HCT116 (cell line): ENCODE results near the gene CBX7. TPM values are rescaled to one million over a fixed set of nuclear protein-coding genes. Genes with fewer than 3 reads are reported as not detected.
A peak's percentile ranks its signal among the peaks of the same experiment; 100 is the strongest.

ENCODE experiments used
- ATAC-seq: fragments of 200-7000 bp; cut with Tn5 transposase; 2 replicates; pipeline ENCODE4 v1.9.1; 2020; ENCODE audit warnings: mild to moderate bottlenecking, moderate library complexity
- BruUV-seq: library from RNA; stranded (reverse); fragments of 400-500 nt; replicated peaks from 2 replicates; lab custom pipeline; 2021; lab: Mats Ljungman, UMichigan
- CTCF ChIA-PET: fragments of 300-600 bp; sonication (Branson Sonifier 250); formaldehyde crosslinking; loops from one replicate; lab custom pipeline; 2021; ENCODE audit warnings: antibody characterized with exemption; lab: Charles Lee
- POLR2A ChIA-PET: fragments of 300-600, 350-600 bp; sonication (Branson Sonifier 250); formaldehyde crosslinking; loops from one replicate; lab custom pipeline; 2021; ENCODE audit warnings: antibody characterized with exemption; lab: Charles Lee
- RAD21 ChIA-PET, 2 experiments: fragments of 300-600 bp; sonication (Branson Sonifier 250); formaldehyde crosslinking; loops; one replicate each; lab custom pipeline; 2023; ENCODE audit warnings: low total read pairs in 2 of 2; ENCODE audit not compliant: uncharacterized antibody in 2 of 2, unreplicated experiment in 2 of 2, low non-redundant PET in 1 of 2; lab: Charles Lee
- DNase-seq: peaks from one replicate; pipeline ENCODE4 v3.0.0-alpha.2; 2010; ENCODE audit warnings: low read depth, low spot score
- H2AFZ ChIP-seq: fragments of 200-600 bp; shearing (Covaris generic), sonication (generic); 2 replicates; pipeline ENCODE4 v1.6.1; 2017; ENCODE audit warnings: low read depth, mixed run types, mixed read lengths, antibody characterized with exemption, low read length; ENCODE audit not compliant: poor library complexity, severe bottlenecking
- H3K27ac ChIP-seq: 2 replicates; pipeline ENCODE4 v1.5.1; 2012; ENCODE audit warnings: low read depth, low read length
- H3K27me3 ChIP-seq: fragments of 200-600 bp; sonication (generic); 2 replicates; pipeline ENCODE4 v1.6.1; 2016; ENCODE audit warnings: mixed run types, low read length, mixed read lengths; ENCODE audit not compliant: insufficient read depth
- H3K36me3 ChIP-seq, 2 experiments: fragments of 200-500 bp in 1 of 2; fragments of 200-600 bp in 1 of 2; sonication (Bioruptor generic) in 1 of 2; sonication (generic) in 1 of 2; 2 replicates each; pipeline versions ENCODE4 v1.5.1 to v1.6.1; 2014 to 2016; ENCODE audit warnings: low read length in 2 of 2, inconsistent platforms in 1 of 2, mixed read lengths in 1 of 2, mixed run types in 1 of 2; ENCODE audit not compliant: insufficient read depth in 2 of 2, control insufficient read depth in 1 of 2
- H3K4me1 ChIP-seq, 2 experiments: fragments of 200-600 bp in 1 of 2; sonication (generic) in 1 of 2; 2 replicates each; pipeline versions ENCODE4 v1.5.1 to v1.6.1; 2012 to 2017; ENCODE audit warnings: low read length in 2 of 2, inconsistent platforms in 1 of 2, mild to moderate bottlenecking in 1 of 2, mixed read lengths in 1 of 2, mixed run types in 1 of 2, moderate library complexity in 1 of 2; ENCODE audit not compliant: insufficient read depth in 2 of 2, control insufficient read depth in 1 of 2
- H3K4me2 ChIP-seq: fragments of 200-600 bp; sonication (generic); 2 replicates; pipeline ENCODE4 v1.6.1; 2017; ENCODE audit warnings: mixed run types, low read length, mixed read lengths
- H3K4me3 ChIP-seq, 2 experiments: fragments of 200-600 bp in 1 of 2; sonication (generic) in 1 of 2; replicated peaks in 1 of 2; 2 replicates each; pipeline ENCODE4 v1.5.1; 2011 to 2016; ENCODE audit warnings: low read length in 2 of 2, control low read depth in 1 of 2, low read depth in 1 of 2, mild to moderate bottlenecking in 1 of 2, mixed read lengths in 1 of 2, mixed run types in 1 of 2
- H3K79me2 ChIP-seq: fragments of 200-600 bp; sonication (generic); 2 replicates; pipeline ENCODE4 v1.6.1; 2017; ENCODE audit warnings: mild to moderate bottlenecking, mixed run types, low read length, moderate library complexity, mixed read lengths; ENCODE audit not compliant: insufficient read depth
- H3K9ac ChIP-seq: fragments of 200-600 bp; sonication (generic); 2 replicates; pipeline ENCODE4 v1.6.1; 2016; ENCODE audit warnings: low read length, mixed read lengths
- H3K9me2 ChIP-seq: fragments of 200-600 bp; sonication (generic), shearing (Covaris generic); 2 replicates; pipeline ENCODE4 v1.6.1; 2017; ENCODE audit warnings: mixed run types, mild to moderate bottlenecking, moderate library complexity; ENCODE audit not compliant: insufficient read depth
- H3K9me3 ChIP-seq, 2 experiments: fragments of 200-500 bp in 1 of 2; fragments of 200-600 bp in 1 of 2; sonication (Bioruptor generic) in 1 of 2; sonication (generic) in 1 of 2; 2 replicates each; pipeline ENCODE4 v1.6.1; 2014 to 2017; ENCODE audit warnings: low read length in 2 of 2, mixed read lengths in 2 of 2, inconsistent platforms in 1 of 2, low read depth in 1 of 2, mild to moderate bottlenecking in 1 of 2, mixed run types in 1 of 2, moderate library complexity in 1 of 2; ENCODE audit not compliant: control insufficient read depth in 1 of 2, insufficient read depth in 1 of 2
- H4K20me1 ChIP-seq: fragments of 200-600 bp; sonication (generic), shearing (Covaris generic); 2 replicates; pipeline ENCODE4 v1.6.1; 2017; ENCODE audit warnings: mixed run types, mild to moderate bottlenecking, moderate library complexity; ENCODE audit not compliant: insufficient read depth
- CEBPB ChIP-seq: IDR thresholded peaks from 2 replicates; pipeline ENCODE4 v1.6.1; 2012; ENCODE audit warnings: low read depth
- EZH2phosphoT487 ChIP-seq: fragments of 200-600 bp; IDR thresholded peaks from 2 replicates; pipeline ENCODE4 v1.6.1; 2018; ENCODE audit warnings: antibody characterized with exemption, borderline replicate concordance
- POLR2AphosphoS5 ChIP-seq: IDR thresholded peaks from 2 replicates; pipeline ENCODE4 v1.6.1; 2011; ENCODE audit warnings: mild to moderate bottlenecking, low read depth, low read length, moderate library complexity
- SP1 ChIP-seq: IDR thresholded peaks from 2 replicates; pipeline ENCODE4 v1.6.1; 2012; ENCODE audit warnings: low read depth
- ZBTB33 ChIP-seq: IDR thresholded peaks from 2 replicates; pipeline ENCODE4 v1.6.1; 2011; ENCODE audit warnings: mild to moderate bottlenecking, low read length, moderate library complexity; ENCODE audit not compliant: insufficient replicate concordance; ENCODE audit errors: extremely low read depth
- intact Hi-C: fragments of 100-400 bp; cut with micrococcal nuclease; formaldehyde crosslinking; loops from 2 replicates; pipeline ENCODE4 v1.10.0; 2022
- total RNA-seq: library from RNA; stranded (reverse); gene quantifications from one replicate; pipeline ENCODE4 v1.2.1, GENCODE V29; 2021; ENCODE audit not compliant: unreplicated experiment

The CBX7 gene
- total RNA-seq, 1 experiment from 2014 or later = 20.1 TPM

GRCh38 chr22:39087881-39088684 lies 64.4 kb downstream of the CBX7 start:
- peak; percentile 82 for ATAC-seq
- H3K79me2 ChIP-seq = no peaks in the 10 kb centered on the region
- no peak for DNase-seq
- no peak overlapping the region for H2AFZ ChIP-seq
- TF ChIP-seq ZBTB33 = no peak
- TF ChIP-seq CEBPB = no peak
- TF ChIP-seq POLR2AphosphoS5 = no peak
- intact Hi-C loops = no loop called here
- no peaks in the 10 kb centered on the region for H3K27me3 ChIP-seq
- CTCF ChIA-PET = no interaction called here
- POLR2A ChIA-PET = no interaction called here
- no peak overlapping the region for H3K9ac ChIP-seq
- RAD21 ChIA-PET = no interaction called here
- no peak overlapping the region for H3K4me3 ChIP-seq
- BruUV-seq = no TSS peak
- no peaks in the 10 kb centered on the region for H3K9me2 ChIP-seq
- H3K4me1 ChIP-seq = peaks cover 0 to 6% of the 10 kb centered on the region in 2 experiments; a peak in 1 of 4 replicates
- no peak overlapping the region for H3K27ac ChIP-seq
- H4K20me1 ChIP-seq = no peaks in the 10 kb centered on the region
- H3K9me3 ChIP-seq = no peaks in the 10 kb centered on the region
- no peak overlapping the region for H3K4me2 ChIP-seq
- no peaks in the 10 kb centered on the region for H3K36me3 ChIP-seq

GRCh38 chr22:39087098-39087497 lies 65.4 kb downstream of the CBX7 start:
- H3K79me2 ChIP-seq = no peaks in the 10 kb centered on the region
- H4K20me1 ChIP-seq = no peaks in the 10 kb centered on the region
- peaks cover 0 to 6% of the 10 kb centered on the region in 2 experiments; a peak in 1 of 4 replicates for H3K4me1 ChIP-seq
- ChIA-PET POLR2A (no interaction called here), CTCF (no interaction called here), RAD21 (no interaction called here)
- ATAC-seq (no peak), DNase-seq (no peak)
- intact Hi-C loops = no loop called here
- no peak overlapping the region for H3K27ac ChIP-seq
- H3K4me3 ChIP-seq = no peak overlapping the region
- no peak overlapping the region for H3K9ac ChIP-seq
- no peaks in the 10 kb centered on the region for H3K27me3 ChIP-seq
- no peak overlapping the region for H2AFZ ChIP-seq
- TF ChIP-seq SP1 (no peak), CEBPB (no peak), EZH2phosphoT487 (no peak)
- no peaks in the 10 kb centered on the region for H3K9me2 ChIP-seq
- H3K9me3 ChIP-seq = no peaks in the 10 kb centered on the region
- no peaks in the 10 kb centered on the region for H3K36me3 ChIP-seq
- no TSS peak for BruUV-seq
- no peak overlapping the region for H3K4me2 ChIP-seq
